Muscle layer of duodenum (tissue), 2 donors: Measurements from ENCODE around the gene ANKRD7.

Experiments
- H3K27ac ChIP-seq: one replicate; pipeline ENCODE4 v1.7.0; 2013; ENCODE audit warnings: mild to moderate bottlenecking, low read length
- H3K27me3 ChIP-seq: one replicate; pipeline ENCODE4 v1.7.0; 2013; ENCODE audit warnings: low read depth, mild to moderate bottlenecking, control low read depth, low read length
- H3K36me3 ChIP-seq, 2 donors: one replicate each; pipeline ENCODE4 v1.7.0; 2013; ENCODE audit warnings: low read length in 2 of 2, control low read depth in 1 of 2, mild to moderate bottlenecking in 1 of 2; ENCODE audit not compliant: insufficient read depth in 2 of 2, control insufficient read depth in 1 of 2
- H3K4me1 ChIP-seq, 2 donors: one replicate each; pipeline ENCODE4 v1.7.0; 2013; ENCODE audit warnings: low read length in 2 of 2, mild to moderate bottlenecking in 2 of 2, control low read depth in 1 of 2, moderate library complexity in 1 of 2; ENCODE audit not compliant: insufficient read depth in 2 of 2, control insufficient read depth in 1 of 2
- H3K4me3 ChIP-seq, 2 donors: one replicate each; pipeline ENCODE4 v1.7.0; 2013; ENCODE audit warnings: low read length in 2 of 2, low read depth in 1 of 2, mild to moderate bottlenecking in 1 of 2
- H3K9me3 ChIP-seq, 2 donors: one replicate each; pipeline ENCODE4 v1.7.0; 2013; ENCODE audit warnings: low read length in 2 of 2, control low read depth in 1 of 2, mild to moderate bottlenecking in 1 of 2; ENCODE audit not compliant: control insufficient read depth in 1 of 2
- donor health status: healthy.

The ANKRD7 gene

DNA sequence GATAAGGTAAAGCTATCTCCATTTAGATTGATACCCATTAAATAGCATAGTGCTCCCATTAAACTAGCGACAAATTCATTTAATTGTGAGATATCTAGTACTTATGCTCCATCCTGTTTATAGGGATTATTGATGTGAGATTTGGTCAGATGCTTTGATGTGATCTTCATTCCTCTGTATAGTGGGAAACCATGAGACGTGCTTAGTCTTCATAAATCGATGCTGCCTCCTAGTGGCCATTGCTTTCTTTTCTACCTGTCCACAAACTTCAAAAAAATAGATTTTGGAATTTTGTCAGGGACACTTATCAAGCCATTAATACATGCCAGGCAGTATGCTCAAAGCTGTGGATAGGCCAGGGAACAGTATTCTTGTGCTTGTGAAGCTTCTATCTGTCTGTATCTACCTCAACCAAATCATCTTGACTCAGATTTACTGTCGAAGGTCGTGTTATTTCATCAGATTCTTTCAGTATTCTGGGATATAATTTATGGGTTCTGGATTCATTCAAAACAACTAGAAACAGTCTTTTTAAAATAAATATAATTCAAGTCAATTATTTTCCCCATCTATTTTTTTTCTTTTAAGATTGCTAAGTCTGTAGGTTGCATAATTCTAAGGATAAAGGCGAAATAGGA, 28.5 kb upstream of the ANKRD7 start:
- Histone ChIP-seq H3K9me3 (no peaks in the 10 kb centered on the region), H3K27me3 (no peaks in the 10 kb centered on the region), H3K27ac (no peak overlapping the region), H3K4me3 (no peak overlapping the region), H3K4me1 (no peaks in the 10 kb centered on the region), H3K36me3 (peaks cover 4 to 7% of the 10 kb centered on the region in 2 donors)

DNA sequence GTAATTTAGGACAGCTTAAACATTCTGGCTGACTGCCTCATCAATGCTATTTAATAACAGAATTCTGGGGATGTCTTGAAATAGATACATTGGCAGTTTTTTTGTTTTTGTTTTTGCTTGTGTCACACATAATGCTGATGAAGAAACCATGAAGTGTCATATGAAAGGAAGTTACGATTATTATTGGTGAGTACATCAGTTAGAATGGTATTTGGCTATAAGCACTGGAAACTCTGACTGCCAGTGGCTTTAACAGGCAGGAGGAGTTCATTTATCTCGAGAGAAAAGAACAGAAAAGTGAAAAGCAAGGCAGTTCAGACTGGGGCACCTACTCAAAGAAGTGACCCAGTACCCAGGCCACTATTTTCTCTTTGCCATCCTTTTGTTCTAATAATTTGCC, 22.4 kb upstream of the ANKRD7 start:
- Histone ChIP-seq H3K4me1 (no peaks in the 10 kb centered on the region), H3K27me3 (no peaks in the 10 kb centered on the region), H3K4me3 (no peak overlapping the region), H3K36me3 (no peaks in the 10 kb centered on the region), H3K9me3 (no peaks in the 10 kb centered on the region), H3K27ac (no peak overlapping the region)

GRCh38 chr7:118214051-118214832, 10.3 kb upstream of the ANKRD7 start:
- peak overlapping the region; percentile 65 to 90 for H3K4me3 ChIP-seq
- peak overlapping the region; percentile 20 for H3K27ac ChIP-seq
- H3K36me3 ChIP-seq = no peaks in the 10 kb centered on the region
- peaks cover 0 to 13% of the 10 kb centered on the region in 2 donors for H3K4me1 ChIP-seq
- no peaks in the 10 kb centered on the region for H3K9me3 ChIP-seq
- H3K27me3 ChIP-seq = no peaks in the 10 kb centered on the region

- H3K27ac ChIP-seq = no peak overlapping the region
- no peaks in the 10 kb centered on the region for H3K27me3 ChIP-seq
- no peaks in the 10 kb centered on the region for H3K36me3 ChIP-seq
- peaks cover 0 to 13% of the 10 kb centered on the region in 2 donors for H3K4me1 ChIP-seq
- no peaks in the 10 kb centered on the region for H3K9me3 ChIP-seq
- peak overlapping the region; percentile 65 to 90 for H3K4me3 ChIP-seq
These were observed 9.7 kb upstream of the ANKRD7 start for GRCh38 chr7:118214833-118215182.

GRCh38 chr7:118217210-118217619, 7.3 kb upstream of the ANKRD7 start:
- H3K36me3 ChIP-seq = no peaks in the 10 kb centered on the region
- no peaks in the 10 kb centered on the region for H3K9me3 ChIP-seq
- H3K27me3 ChIP-seq = no peaks in the 10 kb centered on the region
- peaks cover 0 to 13% of the 10 kb centered on the region in 2 donors for H3K4me1 ChIP-seq
- no peak overlapping the region for H3K27ac ChIP-seq
- H3K4me3 ChIP-seq = no peak overlapping the region

DNA sequence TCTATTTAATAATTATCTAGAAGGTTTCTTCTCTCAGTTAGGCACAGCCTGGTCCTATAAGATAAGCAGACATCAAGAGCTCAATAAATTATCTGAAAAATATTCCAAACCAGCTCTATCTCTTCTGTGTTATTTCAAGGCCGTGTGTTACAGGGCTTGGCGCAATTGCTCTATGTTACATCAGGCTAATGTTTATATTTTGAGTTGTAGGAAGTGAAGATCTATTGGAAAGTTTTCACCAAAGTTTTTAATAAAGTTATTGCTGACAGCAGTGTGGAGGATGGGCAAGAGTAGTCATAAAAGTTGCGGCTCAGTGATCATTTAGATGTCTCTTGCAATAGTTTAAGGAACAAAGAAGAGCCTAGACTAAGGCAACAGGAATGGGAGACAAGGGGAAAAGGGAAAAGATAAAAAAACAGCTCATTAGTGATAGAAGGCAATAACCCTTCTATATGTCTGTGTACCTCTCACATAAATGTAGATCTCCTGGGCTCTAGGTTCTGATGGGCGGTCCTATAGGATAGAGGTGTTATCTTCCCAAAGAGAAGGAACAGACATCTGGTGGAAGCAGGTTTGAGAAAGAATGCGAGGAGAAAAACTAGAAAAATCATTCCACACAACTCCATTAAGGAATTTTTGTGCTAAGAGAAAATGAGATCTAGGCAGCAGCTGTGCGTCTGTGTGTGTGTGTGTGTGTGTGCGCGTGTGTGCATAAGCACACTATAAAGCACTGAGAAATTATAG, 5.9 kb upstream of the ANKRD7 start:
- H3K4me1 ChIP-seq = peaks cover 0 to 13% of the 10 kb centered on the region in 2 donors
- H3K9me3 ChIP-seq = no peaks in the 10 kb centered on the region
- no peak overlapping the region for H3K4me3 ChIP-seq
- no peak overlapping the region for H3K27ac ChIP-seq
- H3K27me3 ChIP-seq = no peaks in the 10 kb centered on the region
- H3K36me3 ChIP-seq = no peaks in the 10 kb centered on the region

DNA sequence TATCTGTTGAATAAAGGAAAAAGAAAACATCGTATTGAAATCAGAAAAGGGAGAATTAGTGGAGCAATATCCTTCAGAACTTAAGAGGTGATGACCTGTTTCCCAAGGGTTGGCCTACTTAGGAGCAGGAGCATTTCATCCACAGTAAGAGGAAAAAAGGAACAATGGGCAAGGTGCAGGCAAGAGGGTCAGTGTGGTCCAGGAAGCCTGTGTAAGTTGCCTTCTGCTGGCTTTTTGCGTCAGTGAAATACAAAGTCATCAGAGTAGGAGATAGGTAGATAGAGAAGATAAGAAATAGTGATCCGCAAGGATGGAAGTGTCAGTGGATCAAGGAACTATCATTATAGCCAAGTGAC, 5.4 kb upstream of the ANKRD7 start:
- Histone ChIP-seq H3K4me1 (peaks cover 0 to 9% of the 10 kb centered on the region in 2 donors), H3K4me3 (no peak overlapping the region), H3K36me3 (no peaks in the 10 kb centered on the region), H3K9me3 (no peaks in the 10 kb centered on the region), H3K27me3 (no peaks in the 10 kb centered on the region), H3K27ac (no peak overlapping the region)

DNA sequence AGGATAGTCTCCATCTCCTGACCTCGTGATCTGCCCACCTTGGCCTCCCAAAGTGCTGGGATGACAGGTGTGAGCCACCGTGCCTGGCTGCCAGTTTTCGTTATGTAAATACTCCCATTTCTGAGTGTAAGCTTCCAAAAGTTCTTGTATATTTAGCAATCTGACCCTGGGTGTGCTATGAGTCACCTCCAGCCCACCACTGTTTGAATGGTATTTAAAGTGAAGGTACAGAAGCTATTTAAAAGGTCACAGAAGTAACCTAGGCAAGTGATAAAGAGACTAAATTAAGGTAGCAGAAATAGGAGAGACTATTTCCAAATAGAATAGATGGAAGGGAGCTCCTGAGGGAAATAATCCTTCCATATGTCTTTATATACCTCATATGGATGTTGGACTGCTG, 3.9 kb upstream of the ANKRD7 start:
- H3K9me3 ChIP-seq = no peaks in the 10 kb centered on the region
- no peaks in the 10 kb centered on the region for H3K36me3 ChIP-seq
- no peak overlapping the region for H3K4me3 ChIP-seq
- no peaks in the 10 kb centered on the region for H3K27me3 ChIP-seq
- no peaks in the 10 kb centered on the region for H3K4me1 ChIP-seq
- no peak overlapping the region for H3K27ac ChIP-seq

GRCh38 chr7:118222591-118222990, 1.9 kb upstream of the ANKRD7 start:
- Histone ChIP-seq H3K27me3 (no peaks in the 10 kb centered on the region), H3K36me3 (no peaks in the 10 kb centered on the region), H3K27ac (no peak overlapping the region), H3K4me1 (no peaks in the 10 kb centered on the region), H3K4me3 (no peak overlapping the region), H3K9me3 (no peaks in the 10 kb centered on the region)

GRCh38 chr7:118232837-118233236, 8.3 kb downstream of the ANKRD7 start:
- Histone ChIP-seq H3K4me1 (no peaks in the 10 kb centered on the region), H3K36me3 (no peaks in the 10 kb centered on the region)

DNA sequence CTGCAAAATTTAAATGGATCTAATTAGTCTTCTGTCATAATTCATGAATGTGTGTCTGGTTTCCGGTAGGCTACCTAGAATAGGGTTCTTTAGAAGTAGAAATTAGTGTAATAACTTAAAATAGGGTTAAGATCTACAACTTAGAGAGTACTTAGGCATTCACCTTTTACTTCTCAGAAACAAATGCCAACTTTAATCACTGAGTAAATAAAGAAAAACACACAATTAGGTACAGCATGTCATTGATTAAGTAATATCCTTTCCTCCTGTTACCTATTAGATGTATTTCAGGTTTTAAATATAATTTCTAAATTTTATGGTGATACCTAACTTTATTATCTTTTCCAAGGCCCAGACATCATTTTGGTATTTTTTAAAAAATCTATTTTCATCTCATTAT, 9.3 kb downstream of the ANKRD7 start:
- Histone ChIP-seq H3K27ac (no peak overlapping the region), H3K4me3 (no peak overlapping the region), H3K27me3 (no peaks in the 10 kb centered on the region), H3K4me1 (no peaks in the 10 kb centered on the region), H3K36me3 (no peaks in the 10 kb centered on the region), H3K9me3 (no peaks in the 10 kb centered on the region)

More at GRCh38 chr7:118232837-118233236, 8.3 kb downstream of the ANKRD7 start:
- H3K27me3 ChIP-seq = no peaks in the 10 kb centered on the region
- H3K27ac ChIP-seq = no peak overlapping the region
- H3K9me3 ChIP-seq = no peaks in the 10 kb centered on the region
- no peak overlapping the region for H3K4me3 ChIP-seq
